Urinary bladder (tissue), 4 donors: Measurements from ENCODE around the gene VTI1A. TPM values are rescaled to one million over a fixed set of nuclear protein-coding genes. Genes with fewer than 3 reads are reported as not detected.

ENCODE experiments used
- DNase-seq: peaks from one replicate; pipeline ENCODE4 v3.0.0-alpha.2; 2015; ENCODE audit errors: extremely low spot score
- H3K27ac ChIP-seq: one replicate; pipeline ENCODE4 v1.5.1; 2013; ENCODE audit warnings: low read depth, mild to moderate bottlenecking, moderate library complexity
- H3K36me3 ChIP-seq: one replicate; pipeline ENCODE4 v1.6.1; 2013; ENCODE audit warnings: mild to moderate bottlenecking, moderate library complexity; ENCODE audit not compliant: insufficient read depth
- H3K4me1 ChIP-seq: one replicate; pipeline ENCODE4 v1.6.1; 2013; ENCODE audit warnings: mild to moderate bottlenecking, moderate library complexity; ENCODE audit not compliant: insufficient read depth
- H3K4me3 ChIP-seq: one replicate; pipeline ENCODE4 v1.5.1; 2013; ENCODE audit warnings: low read depth, low read length
- WGBS: extraction: QIAGEN DNeasy Blood & Tissue Kit; methylation state at CpG from one replicate; pipeline ENCODE4 v1.1.7; 2013; 5-methylcytosine and 5-hydroxymethylcytosine counted together
- polyA plus RNA-seq: library from polyadenylated mRNA; stranded (reverse); fragments of 200-250 nt; gene quantifications from one replicate; pipeline ENCODE4 v1.2.3, GENCODE V29; 2013
- total RNA-seq: library from RNA; depleted of rRNA; stranded (reverse); fragments of >200 nt; gene quantifications from one replicate; pipeline ENCODE4 v1.2.3, GENCODE V29; 2014
- donor health status: healthy with polysubstance abuse.
- donor health status: healthy.

Gene VTI1A
- total and polyA plus RNA-seq, 2 donors, result 13.1 to 42.4 TPM

DNA sequence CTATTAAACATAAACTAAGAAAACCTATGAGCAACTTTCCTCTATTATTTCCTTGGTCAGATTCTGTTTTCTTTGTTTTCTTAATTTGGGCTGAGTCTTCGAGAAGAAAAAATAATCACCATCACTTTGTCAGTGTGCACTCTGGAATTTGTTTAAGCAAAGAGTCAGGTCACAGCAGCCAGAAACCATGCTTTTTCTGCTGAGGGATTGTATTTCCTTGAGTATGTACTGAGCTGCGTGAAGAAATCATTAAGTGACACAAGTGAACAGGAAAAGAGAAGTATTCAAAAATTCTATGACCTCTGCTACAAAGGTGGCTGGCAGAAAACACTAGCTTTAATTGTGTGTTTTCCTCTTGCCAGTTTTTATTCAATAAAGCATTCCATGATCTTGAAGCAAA, 249.6 kb downstream of the VTI1A start:
- 66% methylated on average over 2 of the region's 2 CpGs for whole genome bisulfite sequencing
- Histone ChIP-seq H3K4me3 (no peak overlapping the region), H3K27ac (no peak overlapping the region), H3K4me1 (no peaks in the 10 kb centered on the region), H3K36me3 (no peaks in the 10 kb centered on the region)
- DNase-seq, result no peak

- no peak overlapping the region for H3K27ac ChIP-seq
- DNase-seq, result no peak
- H3K36me3 ChIP-seq, result no peaks in the 10 kb centered on the region
- no peak overlapping the region for H3K4me3 ChIP-seq
- WGBS, result 84% methylated on average over 7 of the region's 7 CpGs
- H3K4me1 ChIP-seq, result no peaks in the 10 kb centered on the region
These were observed 251.3 kb downstream of the VTI1A start for GRCh38 chr10:112698133-112698817.

- H3K36me3 ChIP-seq, result no peaks in the 10 kb centered on the region
- no peak overlapping the region for H3K27ac ChIP-seq
- no peak overlapping the region for H3K4me3 ChIP-seq
- WGBS, result 88% methylated on average over 5 of the region's 5 CpGs
- H3K4me1 ChIP-seq, result no peaks in the 10 kb centered on the region
- DNase-seq, result no peak
These were observed 251.8 kb downstream of the VTI1A start for GRCh38 chr10:112698818-112699164.

- H3K27ac ChIP-seq, result no peak overlapping the region
- H3K4me1 ChIP-seq, result no peaks in the 10 kb centered on the region
- no peak overlapping the region for H3K4me3 ChIP-seq
- no peaks in the 10 kb centered on the region for H3K36me3 ChIP-seq
- no peak for DNase-seq
These were observed 253.2 kb downstream of the VTI1A start for GRCh38 chr10:112700215-112700671.

GRCh38 chr10:112701211-112701877, 254.3 kb downstream of the VTI1A start:
- no peak overlapping the region for H3K27ac ChIP-seq
- DNase-seq, result no peak
- H3K4me3 ChIP-seq, result no peak overlapping the region
- H3K36me3 ChIP-seq, result no peaks in the 10 kb centered on the region
- 87% methylated on average over 4 of the region's 4 CpGs for WGBS
- H3K4me1 ChIP-seq, result no peaks in the 10 kb centered on the region

DNA sequence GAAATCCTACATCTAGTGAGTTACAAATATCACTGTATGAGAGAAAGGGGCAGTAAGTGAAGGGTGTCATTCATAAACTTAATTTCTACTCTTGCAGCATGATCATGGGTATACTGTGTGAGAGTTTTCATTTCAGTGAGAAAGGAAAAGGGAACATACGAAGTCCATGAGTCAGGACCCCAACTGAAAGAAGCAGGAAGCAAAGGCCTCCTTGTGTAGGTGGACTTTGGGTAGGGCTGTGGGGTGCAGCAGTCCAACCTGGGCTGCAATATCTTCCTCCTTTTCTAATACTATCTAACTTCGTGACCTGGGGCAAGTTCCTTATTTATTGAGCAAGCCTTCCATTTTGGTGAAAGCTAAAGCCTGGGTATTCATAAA, 254.9 kb downstream of the VTI1A start:
- WGBS, result 89% methylated on average over 2 of the region's 2 CpGs
- no peak for DNase-seq
- Histone ChIP-seq H3K4me3 (no peak overlapping the region), H3K36me3 (no peaks in the 10 kb centered on the region), H3K27ac (no peak overlapping the region), H3K4me1 (no peaks in the 10 kb centered on the region)

GRCh38 chr10:112706577-112706976, 259.6 kb downstream of the VTI1A start:
- DNase-seq, result no peak
- 95% methylated on average over 6 of the region's 6 CpGs for WGBS
- H3K4me3 ChIP-seq, result no peak overlapping the region
- no peaks in the 10 kb centered on the region for H3K36me3 ChIP-seq
- H3K4me1 ChIP-seq, result no peaks in the 10 kb centered on the region
- no peak overlapping the region for H3K27ac ChIP-seq

GRCh38 chr10:112708461-112708860, 261.4 kb downstream of the VTI1A start:
- WGBS, result 89% methylated on average over 5 of the region's 5 CpGs
- Histone ChIP-seq H3K4me1 (no peaks in the 10 kb centered on the region), H3K4me3 (no peak overlapping the region), H3K36me3 (no peaks in the 10 kb centered on the region), H3K27ac (no peak overlapping the region)
- DNase-seq, result no peak

GRCh38 chr10:112710528-112710927, 263.5 kb downstream of the VTI1A start:
- 41% methylated on average over 2 of the region's 2 CpGs for WGBS
- H3K36me3 ChIP-seq, result no peaks in the 10 kb centered on the region
- no peaks in the 10 kb centered on the region for H3K4me1 ChIP-seq
- no peak overlapping the region for H3K27ac ChIP-seq
- H3K4me3 ChIP-seq, result no peak overlapping the region
- DNase-seq, result no peak

GRCh38 chr10:112711366-112711765, 264.4 kb downstream of the VTI1A start:
- no peaks in the 10 kb centered on the region for H3K36me3 ChIP-seq
- no peaks in the 10 kb centered on the region for H3K4me1 ChIP-seq
- DNase-seq, result no peak
- H3K27ac ChIP-seq, result no peak overlapping the region
- H3K4me3 ChIP-seq, result no peak overlapping the region
- WGBS, result 90% methylated on average over 8 of the region's 8 CpGs

DNA sequence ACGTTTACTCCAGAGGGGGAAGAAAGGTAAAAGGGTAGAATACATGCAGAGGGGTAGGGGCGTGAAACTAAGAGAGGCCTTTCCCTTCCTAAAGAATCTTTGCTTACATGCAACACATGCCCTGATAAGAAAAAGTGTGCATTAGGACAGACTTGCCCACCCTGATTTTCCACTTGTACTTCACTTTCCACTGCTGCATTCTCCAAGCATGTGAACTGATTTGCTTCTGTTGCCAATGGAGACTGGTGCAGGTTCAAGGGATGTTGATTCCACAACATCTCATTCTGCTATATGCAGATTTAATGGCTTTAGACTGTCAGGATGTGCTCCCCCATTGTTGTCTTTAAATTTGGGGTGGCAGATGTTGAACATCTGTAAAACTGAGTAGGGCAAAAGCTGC, 265.5 kb downstream of the VTI1A start:
- H3K36me3 ChIP-seq, result no peaks in the 10 kb centered on the region
- no peak overlapping the region for H3K27ac ChIP-seq
- no peak overlapping the region for H3K4me3 ChIP-seq
- H3K4me1 ChIP-seq, result no peaks in the 10 kb centered on the region
- no peak for DNase-seq
- WGBS, result 77% methylated on average over 2 of the region's 2 CpGs

DNA sequence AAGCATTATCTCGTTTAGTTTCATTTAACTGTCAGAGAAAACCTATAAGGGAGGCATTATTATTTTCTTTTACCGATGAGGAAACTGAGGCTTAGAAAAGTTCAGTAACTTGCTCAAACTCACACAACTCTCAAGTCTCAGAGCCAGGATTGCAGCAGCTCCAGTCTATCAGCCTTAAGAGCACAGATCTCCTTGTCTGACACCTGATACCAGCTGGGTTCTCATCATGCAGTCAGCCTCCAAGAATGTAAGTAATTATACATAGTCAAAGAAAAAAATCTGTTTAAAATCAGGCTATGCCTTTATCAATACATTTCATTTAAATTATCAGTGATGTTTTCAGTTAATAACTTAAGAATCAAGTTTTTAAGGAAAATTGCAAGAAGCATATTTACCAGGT, 266.4 kb downstream of the VTI1A start:
- no peak for DNase-seq
- Histone ChIP-seq H3K4me3 (no peak overlapping the region), H3K4me1 (no peaks in the 10 kb centered on the region), H3K27ac (no peak overlapping the region), H3K36me3 (no peaks in the 10 kb centered on the region)
- WGBS, result 97% methylated on average over 2 of the region's 2 CpGs

GRCh38 chr10:112715581-112715980, 268.6 kb downstream of the VTI1A start:
- no peak overlapping the region for H3K27ac ChIP-seq
- WGBS, result 89% methylated on average over 5 of the region's 5 CpGs
- DNase-seq, result no peak
- H3K36me3 ChIP-seq, result no peaks in the 10 kb centered on the region
- H3K4me3 ChIP-seq, result no peak overlapping the region
- no peaks in the 10 kb centered on the region for H3K4me1 ChIP-seq

- Histone ChIP-seq H3K36me3 (no peaks in the 10 kb centered on the region), H3K27ac (no peak overlapping the region), H3K4me1 (no peaks in the 10 kb centered on the region), H3K4me3 (no peak overlapping the region)
- WGBS, result 93% methylated on average over 3 of the region's 3 CpGs
- DNase-seq, result no peak
These were observed 269.1 kb downstream of the VTI1A start for GRCh38 chr10:112716076-112716475.
